Stromal cell of bone marrow (primary cell): Measurements from ENCODE around the gene MTR.

ENCODE experiments used
- DNase-seq: peaks from one replicate; pipeline ENCODE4 v3.0.0-alpha.2; 2012; ENCODE audit warnings: low read depth

The MTR gene

DNA sequence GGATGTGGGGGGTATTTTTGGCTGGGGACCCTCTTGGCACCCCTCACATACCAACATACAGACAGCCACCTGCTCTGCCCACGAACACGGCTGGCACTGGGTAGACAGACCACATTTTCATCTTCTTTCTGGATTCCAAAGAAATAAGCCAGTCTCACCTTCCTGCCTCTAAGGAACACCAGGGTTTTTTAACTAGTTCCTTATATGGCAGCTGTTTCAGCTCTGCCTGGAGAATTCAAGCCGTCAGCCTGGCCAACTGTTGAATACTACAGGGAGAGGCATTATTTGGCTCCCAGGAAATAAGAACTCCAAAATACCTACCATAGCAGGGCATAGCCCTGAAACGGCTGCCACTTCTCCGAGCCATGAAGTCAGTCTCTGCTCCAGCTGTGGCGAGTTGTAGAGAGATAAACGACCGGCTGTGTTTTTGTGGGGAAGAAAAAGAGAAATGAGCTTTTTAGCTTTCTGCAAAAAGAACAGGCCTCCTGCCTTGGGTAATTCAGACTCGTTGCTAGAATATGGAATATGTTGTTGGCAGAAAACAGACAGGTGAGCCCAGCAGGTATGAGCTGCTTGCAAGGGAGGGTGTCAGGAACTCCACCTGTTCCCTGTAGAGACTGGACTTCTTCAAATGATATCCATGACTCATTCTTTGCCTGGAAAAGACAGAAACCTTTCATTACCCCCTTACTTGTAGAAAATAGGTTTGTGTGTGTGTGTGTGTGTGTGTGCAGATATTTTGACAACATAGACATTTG is 157.3 kb downstream of the MTR start:
- DNase-seq, result no peak

DNA sequence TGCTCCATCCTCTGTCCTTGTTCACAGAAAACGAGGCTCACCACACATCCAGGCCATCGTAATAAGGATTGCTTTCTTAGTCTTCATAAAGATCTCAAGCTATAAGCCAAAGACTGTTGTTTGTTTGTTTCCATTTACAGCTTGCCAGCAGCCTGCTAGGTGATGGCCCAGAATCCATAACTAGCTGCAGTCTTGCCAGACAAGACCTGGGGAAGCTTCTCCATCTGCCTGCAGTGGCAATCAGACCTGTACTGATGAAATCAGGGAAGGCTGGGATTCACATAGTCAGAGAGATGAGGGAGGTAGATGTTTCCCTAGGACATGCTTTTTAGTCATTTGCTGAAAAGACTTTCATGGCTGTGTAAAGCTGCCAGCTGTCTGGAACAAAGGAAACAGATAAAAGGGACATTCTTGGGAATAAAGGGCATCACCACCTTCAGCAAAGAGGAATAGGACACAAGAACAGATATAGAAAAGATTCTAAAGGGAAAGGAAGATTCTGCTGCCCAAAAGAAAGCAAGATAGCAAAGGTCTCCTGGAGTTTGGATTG is 158.1 kb downstream of the MTR start:
- no peak for DNase-seq
